MCF 10A (cell line): ENCODE data around the gene PRR5. TPM values are rescaled to one million over a fixed set of nuclear protein-coding genes. Genes with fewer than 3 reads are reported as not detected.

Experiments used
- BruUV-seq: library from RNA; stranded (reverse); fragments of 400-500 nt; replicated peaks from 2 replicates; lab custom pipeline; 2021; lab: Mats Ljungman, UMichigan
- CTCF ChIA-PET: fragments of 300-600 bp; sonication (Branson Sonifier 250); formaldehyde crosslinking; extraction: SDS; loops from one replicate; lab custom pipeline; 2021; ENCODE audit warnings: antibody characterized with exemption, inconsistent platforms; lab: Yijun Ruan, JAX
- POLR2A ChIA-PET: fragments of 300-600, 350-650 bp; sonication (Branson Sonifier 250); formaldehyde crosslinking; extraction: SDS; loops from one replicate; lab custom pipeline; 2020; ENCODE audit warnings: antibody characterized with exemption, inconsistent platforms; lab: Yijun Ruan, JAX
- DNase-seq: peaks from one replicate; pipeline ENCODE4 v3.0.0-alpha.2; 2018; ENCODE audit not compliant: unreplicated experiment
- H3K27ac Mint-ChIP-seq: one replicate; pipeline ENCODE4 v1.8.0; 2022; ENCODE audit warnings: mild to moderate bottlenecking, low read depth, mixed read lengths; ENCODE audit not compliant: unreplicated experiment
- H3K27me3 Mint-ChIP-seq: one replicate; pipeline ENCODE4 v1.8.0; 2022; ENCODE audit warnings: mixed read lengths; ENCODE audit not compliant: insufficient read depth, unreplicated experiment
- H3K36me3 Mint-ChIP-seq: one replicate; pipeline ENCODE4 v1.8.0; 2022; ENCODE audit warnings: mild to moderate bottlenecking, moderate library complexity, mixed read lengths; ENCODE audit not compliant: insufficient read depth, unreplicated experiment
- H3K4me1 Mint-ChIP-seq: one replicate; pipeline ENCODE4 v1.8.0; 2022; ENCODE audit warnings: mixed read lengths; ENCODE audit not compliant: insufficient read depth, unreplicated experiment
- H3K4me3 Mint-ChIP-seq: one replicate; pipeline ENCODE4 v1.8.0; 2022; ENCODE audit warnings: mild to moderate bottlenecking, moderate library complexity, mixed read lengths; ENCODE audit not compliant: unreplicated experiment
- H3K9me3 Mint-ChIP-seq: one replicate; pipeline ENCODE4 v1.8.0; 2022; ENCODE audit warnings: mixed read lengths; ENCODE audit not compliant: unreplicated experiment
- intact Hi-C: fragments of 100-400 bp; cut with micrococcal nuclease; formaldehyde crosslinking; loops from 2 replicates; pipeline ENCODE4 v1.14.1; 2022
- total RNA-seq: library from RNA; stranded (reverse); gene quantifications from 2 replicates; pipeline ENCODE4 v1.2.3, GENCODE V29; 2022
- TF ChIP-seq, protein P1 (sequence below): fragments of 200-600 bp; IDR thresholded peaks from one replicate; pipeline ENCODE4 v1.8.0; 2022; ENCODE audit warnings: antibody characterized with exemption, mild to moderate bottlenecking; ENCODE audit not compliant: unreplicated experiment

PRR5 gene
- total RNA-seq, 1 experiment from 2014 or later = 11.0 TPM

DNA sequence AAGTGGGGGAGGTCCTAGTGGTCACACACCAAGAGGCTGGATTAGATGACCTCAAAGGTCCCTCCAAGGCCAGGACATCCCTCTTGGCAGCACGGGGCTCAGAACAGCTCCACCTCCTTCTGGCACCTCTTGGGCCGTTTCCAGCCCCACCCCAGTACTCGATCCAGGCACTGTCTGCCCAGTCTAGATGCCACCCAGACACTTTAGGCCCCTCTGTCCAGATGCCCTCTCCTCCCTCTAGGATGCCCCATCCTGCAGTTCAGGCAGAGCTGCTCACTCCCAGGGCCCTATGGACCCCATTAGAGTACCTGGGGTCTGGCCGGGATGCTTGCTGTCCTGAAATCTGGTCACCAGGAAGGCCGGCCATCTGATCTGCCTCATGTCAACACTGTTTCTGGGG lies 34.7 kb upstream of the PRR5 start:
- no peaks in the 10 kb centered on the region for H3K4me1 Mint-ChIP-seq
- peaks cover 5% of the 10 kb centered on the region for H3K36me3 Mint-ChIP-seq
- no peak overlapping the region for H3K27ac Mint-ChIP-seq
- POLR2A ChIA-PET = no interaction called here
- no peaks in the 10 kb centered on the region for H3K9me3 Mint-ChIP-seq
- BruUV-seq = no TSS peak
- no peak for DNase-seq
- TF ChIP-seq, protein P1, sequence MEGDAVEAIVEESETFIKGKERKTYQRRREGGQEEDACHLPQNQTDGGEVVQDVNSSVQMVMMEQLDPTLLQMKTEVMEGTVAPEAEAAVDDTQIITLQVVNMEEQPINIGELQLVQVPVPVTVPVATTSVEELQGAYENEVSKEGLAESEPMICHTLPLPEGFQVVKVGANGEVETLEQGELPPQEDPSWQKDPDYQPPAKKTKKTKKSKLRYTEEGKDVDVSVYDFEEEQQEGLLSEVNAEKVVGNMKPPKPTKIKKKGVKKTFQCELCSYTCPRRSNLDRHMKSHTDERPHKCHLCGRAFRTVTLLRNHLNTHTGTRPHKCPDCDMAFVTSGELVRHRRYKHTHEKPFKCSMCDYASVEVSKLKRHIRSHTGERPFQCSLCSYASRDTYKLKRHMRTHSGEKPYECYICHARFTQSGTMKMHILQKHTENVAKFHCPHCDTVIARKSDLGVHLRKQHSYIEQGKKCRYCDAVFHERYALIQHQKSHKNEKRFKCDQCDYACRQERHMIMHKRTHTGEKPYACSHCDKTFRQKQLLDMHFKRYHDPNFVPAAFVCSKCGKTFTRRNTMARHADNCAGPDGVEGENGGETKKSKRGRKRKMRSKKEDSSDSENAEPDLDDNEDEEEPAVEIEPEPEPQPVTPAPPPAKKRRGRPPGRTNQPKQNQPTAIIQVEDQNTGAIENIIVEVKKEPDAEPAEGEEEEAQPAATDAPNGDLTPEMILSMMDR = no peak
- peak overlapping the region; percentile 24 for H3K4me3 Mint-ChIP-seq
- CTCF ChIA-PET = interaction anchor here (0.7 kb wide), 1 partner anchor 576 kb away, joined by 3 read pairs; no protein-coding TSS in a partner anchor
- intact Hi-C loops = no loop called here
- H3K27me3 Mint-ChIP-seq = peaks cover 65% of the 10 kb centered on the region

GRCh38 chr22:44667829-44668189 lies 34.2 kb upstream of the PRR5 start:
- TF ChIP-seq, protein P1 = no peak
- H3K4me3 Mint-ChIP-seq = peak overlapping the region; percentile 24
- H3K9me3 Mint-ChIP-seq = no peaks in the 10 kb centered on the region
- ChIA-PET CTCF (no interaction called here), POLR2A (no interaction called here)
- no peaks in the 10 kb centered on the region for H3K4me1 Mint-ChIP-seq
- H3K36me3 Mint-ChIP-seq = peaks cover 5% of the 10 kb centered on the region
- BruUV-seq = no TSS peak
- intact Hi-C loops = no loop called here
- no peak for DNase-seq
- no peak overlapping the region for H3K27ac Mint-ChIP-seq
- H3K27me3 Mint-ChIP-seq = peaks cover 66% of the 10 kb centered on the region

DNA sequence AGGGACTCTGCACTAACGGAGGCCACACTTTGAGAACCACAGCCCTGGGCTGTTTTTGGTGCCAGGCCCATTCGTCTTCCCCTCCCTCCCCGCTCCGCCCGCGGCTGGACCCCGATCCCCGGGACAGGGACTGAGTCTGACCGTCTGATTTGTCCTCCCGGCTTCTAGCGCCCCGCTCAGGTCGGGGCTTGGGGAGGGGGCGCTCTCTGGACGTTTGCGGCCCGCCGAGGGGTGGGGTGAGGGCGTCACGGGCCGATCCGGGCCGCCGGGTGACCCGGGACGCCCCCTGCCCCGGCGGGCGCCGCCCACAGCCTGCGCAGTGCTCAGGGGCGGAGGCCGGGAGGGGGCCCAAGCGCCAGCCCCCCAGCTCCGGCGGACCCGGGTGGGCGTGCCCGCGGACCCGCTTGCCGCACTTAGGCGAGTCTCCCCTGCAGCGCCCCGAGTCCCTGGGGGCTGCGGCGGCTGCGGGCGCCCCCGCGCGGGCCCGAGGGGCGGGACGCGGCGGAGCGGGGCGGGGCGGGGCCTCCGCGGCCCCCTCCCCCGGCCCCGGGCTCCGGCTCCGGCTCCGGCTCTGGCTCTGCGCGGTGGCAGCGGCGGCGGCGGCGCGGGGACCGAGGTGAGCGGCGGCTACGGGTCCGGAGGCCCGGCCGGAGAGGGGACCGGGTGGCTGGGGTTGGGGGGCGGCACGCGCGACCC lies 33.7 kb upstream of the PRR5 start:
- POLR2A ChIA-PET = no interaction called here
- Mint-ChIP-seq H3K4me3 (peak overlapping the region; percentile 24), H3K27me3 (peaks cover 66% of the 10 kb centered on the region), H3K27ac (no peak overlapping the region), H3K9me3 (no peaks in the 10 kb centered on the region), H3K4me1 (no peaks in the 10 kb centered on the region), H3K36me3 (peaks cover 5% of the 10 kb centered on the region)
- BruUV-seq = no TSS peak
- TF ChIP-seq, protein P1 = no peak
- intact Hi-C loops = no loop called here
- CTCF ChIA-PET = no interaction called here
- no peak for DNase-seq

DNA sequence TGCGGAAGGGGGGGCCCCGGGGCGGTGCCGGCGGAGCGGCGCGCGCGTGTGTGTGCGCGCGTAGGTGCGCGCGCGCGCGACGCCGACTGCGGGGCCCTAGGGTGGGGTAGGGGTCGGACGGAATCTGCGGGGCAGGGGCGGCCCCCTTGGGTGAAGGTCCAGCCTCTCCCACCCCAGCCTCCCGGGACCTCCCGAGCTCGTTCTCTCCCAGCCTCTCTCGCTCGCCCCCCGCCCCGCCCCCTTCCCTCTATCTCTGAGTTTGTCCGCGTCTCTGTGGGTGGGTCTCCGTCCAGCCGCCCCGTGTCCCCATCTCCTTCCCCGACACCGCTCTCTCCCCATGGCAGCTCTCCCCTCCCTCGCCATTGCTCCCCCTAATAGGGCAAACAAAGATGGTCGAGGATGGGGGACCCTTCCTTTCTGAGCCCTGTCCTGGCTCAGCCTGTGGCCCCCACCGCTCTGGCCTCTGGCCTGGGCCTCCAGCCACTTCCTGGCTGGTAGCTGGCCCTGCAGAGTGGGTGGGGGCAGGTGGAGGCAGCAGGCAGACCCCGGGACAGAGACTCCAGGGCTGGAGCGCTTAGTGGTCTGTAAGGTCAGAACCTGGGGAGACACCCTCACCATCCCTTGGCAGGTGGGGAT lies 33.0 kb upstream of the PRR5 start:
- no peak for DNase-seq
- Mint-ChIP-seq H3K27ac (no peak overlapping the region), H3K4me1 (no peaks in the 10 kb centered on the region), H3K27me3 (peaks cover 66% of the 10 kb centered on the region), H3K4me3 (peak overlapping the region; percentile 44), H3K9me3 (no peaks in the 10 kb centered on the region), H3K36me3 (peaks cover 5% of the 10 kb centered on the region)
- POLR2A ChIA-PET = no interaction called here
- TF ChIP-seq, protein P1 = no peak
- intact Hi-C loops = no loop called here
- CTCF ChIA-PET = interaction anchor here (1.2 kb wide), 1 partner anchor 14 kb away, joined by 3 read pairs; no protein-coding TSS in a partner anchor
- no TSS peak for BruUV-seq
